Measurements from ENCODE around the gene NOP58.

DNA sequence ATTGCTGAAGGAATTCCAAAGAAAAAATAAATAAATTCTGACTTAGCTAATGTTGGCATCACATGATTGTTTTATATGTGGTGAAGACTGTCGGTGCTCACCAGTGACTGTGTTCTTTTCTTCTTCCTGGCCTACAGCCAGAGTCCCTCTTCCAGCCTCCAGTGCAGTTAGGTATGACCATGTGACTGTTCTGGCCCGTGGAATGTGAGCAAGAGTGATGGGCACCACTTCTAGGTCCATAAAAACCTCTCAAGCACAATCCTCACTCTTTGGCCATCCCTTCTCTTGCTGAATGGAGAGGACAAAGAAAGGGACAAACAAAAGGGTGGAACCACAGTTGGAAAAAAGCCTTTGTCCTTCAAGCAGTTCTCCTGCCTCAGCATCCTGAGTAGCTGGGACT lies 71.6 kb downstream of the NOP58 start:
- no peak for TF ChIP-seq EZH2phosphoT487 (IDR thresholded peaks at IDR 0.05; ENCODE audit: borderline replicate concordance, low read depth, low read length)
- TF ChIP-seq, protein P1, sequence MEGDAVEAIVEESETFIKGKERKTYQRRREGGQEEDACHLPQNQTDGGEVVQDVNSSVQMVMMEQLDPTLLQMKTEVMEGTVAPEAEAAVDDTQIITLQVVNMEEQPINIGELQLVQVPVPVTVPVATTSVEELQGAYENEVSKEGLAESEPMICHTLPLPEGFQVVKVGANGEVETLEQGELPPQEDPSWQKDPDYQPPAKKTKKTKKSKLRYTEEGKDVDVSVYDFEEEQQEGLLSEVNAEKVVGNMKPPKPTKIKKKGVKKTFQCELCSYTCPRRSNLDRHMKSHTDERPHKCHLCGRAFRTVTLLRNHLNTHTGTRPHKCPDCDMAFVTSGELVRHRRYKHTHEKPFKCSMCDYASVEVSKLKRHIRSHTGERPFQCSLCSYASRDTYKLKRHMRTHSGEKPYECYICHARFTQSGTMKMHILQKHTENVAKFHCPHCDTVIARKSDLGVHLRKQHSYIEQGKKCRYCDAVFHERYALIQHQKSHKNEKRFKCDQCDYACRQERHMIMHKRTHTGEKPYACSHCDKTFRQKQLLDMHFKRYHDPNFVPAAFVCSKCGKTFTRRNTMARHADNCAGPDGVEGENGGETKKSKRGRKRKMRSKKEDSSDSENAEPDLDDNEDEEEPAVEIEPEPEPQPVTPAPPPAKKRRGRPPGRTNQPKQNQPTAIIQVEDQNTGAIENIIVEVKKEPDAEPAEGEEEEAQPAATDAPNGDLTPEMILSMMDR (conservative IDR thresholded peaks at IDR 0.05; ENCODE audit: low read length) = no peak
